ENCODE measurements around the gene PDE7B.

Gene PDE7B

DNA sequence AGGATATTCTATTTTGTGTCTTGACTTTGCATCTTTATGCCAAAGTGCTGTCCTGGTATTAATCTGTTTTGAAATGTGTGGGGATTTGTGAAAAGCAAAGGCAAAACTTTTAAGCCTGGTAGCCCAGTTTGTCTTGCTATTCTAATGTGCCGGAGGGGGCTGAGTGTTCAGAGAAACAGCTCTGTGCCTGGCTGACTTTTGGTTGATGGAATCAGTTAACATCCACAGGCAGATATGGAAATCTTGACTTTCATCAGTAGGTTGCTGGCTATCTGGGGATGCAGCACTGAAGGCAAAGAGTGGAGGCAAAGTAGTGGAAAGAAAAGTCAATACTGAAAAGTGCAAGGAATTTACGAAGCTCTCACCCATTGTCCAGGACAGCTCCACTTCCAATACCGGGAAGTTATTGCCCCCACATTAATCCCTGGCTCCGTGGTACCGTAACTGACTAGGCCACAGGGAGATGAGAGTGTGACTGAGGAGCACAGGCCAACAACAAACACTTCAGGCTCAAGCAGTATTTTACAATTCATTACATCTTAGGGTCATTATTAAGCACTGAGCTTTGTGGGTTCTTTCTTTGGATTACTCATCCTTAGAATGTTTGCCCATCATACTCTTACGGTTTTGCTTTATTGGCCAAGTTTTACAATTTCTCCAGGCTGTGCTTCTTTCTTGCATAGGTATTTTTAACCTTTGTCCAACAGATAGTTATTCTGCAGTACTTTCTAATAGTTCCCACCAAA is 234.0 kb downstream of the PDE7B start:
- H3K4me3 ChIP-seq (ENCODE audit: low read depth, low read length), result no peak overlapping the region
- TF ChIP-seq, protein P1, sequence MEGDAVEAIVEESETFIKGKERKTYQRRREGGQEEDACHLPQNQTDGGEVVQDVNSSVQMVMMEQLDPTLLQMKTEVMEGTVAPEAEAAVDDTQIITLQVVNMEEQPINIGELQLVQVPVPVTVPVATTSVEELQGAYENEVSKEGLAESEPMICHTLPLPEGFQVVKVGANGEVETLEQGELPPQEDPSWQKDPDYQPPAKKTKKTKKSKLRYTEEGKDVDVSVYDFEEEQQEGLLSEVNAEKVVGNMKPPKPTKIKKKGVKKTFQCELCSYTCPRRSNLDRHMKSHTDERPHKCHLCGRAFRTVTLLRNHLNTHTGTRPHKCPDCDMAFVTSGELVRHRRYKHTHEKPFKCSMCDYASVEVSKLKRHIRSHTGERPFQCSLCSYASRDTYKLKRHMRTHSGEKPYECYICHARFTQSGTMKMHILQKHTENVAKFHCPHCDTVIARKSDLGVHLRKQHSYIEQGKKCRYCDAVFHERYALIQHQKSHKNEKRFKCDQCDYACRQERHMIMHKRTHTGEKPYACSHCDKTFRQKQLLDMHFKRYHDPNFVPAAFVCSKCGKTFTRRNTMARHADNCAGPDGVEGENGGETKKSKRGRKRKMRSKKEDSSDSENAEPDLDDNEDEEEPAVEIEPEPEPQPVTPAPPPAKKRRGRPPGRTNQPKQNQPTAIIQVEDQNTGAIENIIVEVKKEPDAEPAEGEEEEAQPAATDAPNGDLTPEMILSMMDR (IDR thresholded peaks at IDR 0.05; ENCODE audit: low read depth, low read length), result no peak

DNA sequence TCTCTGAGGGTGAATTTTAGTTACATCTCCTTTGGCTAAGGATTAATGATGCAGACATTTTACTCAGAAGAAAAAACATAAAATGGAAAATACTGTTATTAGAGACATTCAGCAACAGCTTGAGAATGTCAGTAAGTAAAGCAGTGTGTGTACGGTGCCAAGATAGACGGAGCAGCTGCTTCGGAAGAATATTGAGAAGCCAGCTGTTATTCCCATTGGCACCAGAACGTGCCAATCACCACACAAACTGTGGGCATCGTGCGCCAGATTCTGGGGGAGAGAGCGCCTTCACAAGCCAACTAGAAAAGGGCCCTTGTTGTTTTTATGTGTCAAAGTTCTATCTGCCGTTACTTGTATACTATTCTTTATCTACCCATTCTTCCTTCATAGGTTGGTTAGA is 235.2 kb downstream of the PDE7B start:
- no peak overlapping the region for H3K4me3 ChIP-seq (ENCODE audit: low read depth, low read length)
- TF ChIP-seq, protein P1 (IDR thresholded peaks at IDR 0.05; ENCODE audit: low read depth, low read length), result no peak

DNA sequence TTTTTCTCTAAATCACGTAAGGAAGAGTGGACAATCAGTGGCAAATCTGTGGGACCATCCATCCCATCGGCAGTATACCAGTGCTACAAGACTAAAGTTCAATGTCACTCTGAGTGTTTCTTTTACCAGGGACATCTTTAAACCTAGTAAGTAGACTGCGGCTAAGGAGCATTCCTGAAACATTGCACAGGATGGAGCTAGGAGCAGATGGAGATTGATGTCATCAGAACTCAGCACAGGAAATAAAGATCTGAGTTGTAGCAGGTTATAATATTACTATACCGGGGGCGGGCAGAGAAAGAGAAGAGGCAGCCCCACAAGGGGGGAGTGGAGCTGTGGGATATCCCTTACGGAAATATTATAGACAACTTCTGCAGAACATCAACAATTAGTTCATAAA is 236.5 kb downstream of the PDE7B start:
- no peak overlapping the region for H3K4me3 ChIP-seq (ENCODE audit: low read depth, low read length)
- TF ChIP-seq, protein P1 (IDR thresholded peaks at IDR 0.05; ENCODE audit: low read depth, low read length), result no peak

DNA sequence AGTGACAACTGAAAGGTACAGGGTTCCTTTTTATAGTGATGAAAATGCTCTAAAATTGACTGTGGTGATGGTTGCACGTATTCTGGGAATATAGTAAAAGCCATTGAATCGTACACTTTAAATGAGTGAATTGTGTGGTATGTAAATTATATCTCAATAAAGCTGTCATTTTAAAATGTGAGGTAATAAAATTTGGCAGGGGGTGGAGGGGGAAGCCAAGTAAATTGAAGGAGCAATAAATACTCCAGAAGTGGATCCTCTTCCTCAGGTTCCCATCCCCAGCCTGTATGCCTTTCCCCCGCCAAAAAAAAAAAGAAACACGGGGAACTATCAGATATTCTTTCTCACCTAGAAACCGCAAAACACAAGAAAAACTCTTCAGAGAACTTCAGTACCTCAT is 237.2 kb downstream of the PDE7B start:
- no peak overlapping the region for H3K4me3 ChIP-seq (ENCODE audit: low read depth, low read length)
- TF ChIP-seq, protein P1 (IDR thresholded peaks at IDR 0.05; ENCODE audit: low read depth, low read length), result no peak

DNA sequence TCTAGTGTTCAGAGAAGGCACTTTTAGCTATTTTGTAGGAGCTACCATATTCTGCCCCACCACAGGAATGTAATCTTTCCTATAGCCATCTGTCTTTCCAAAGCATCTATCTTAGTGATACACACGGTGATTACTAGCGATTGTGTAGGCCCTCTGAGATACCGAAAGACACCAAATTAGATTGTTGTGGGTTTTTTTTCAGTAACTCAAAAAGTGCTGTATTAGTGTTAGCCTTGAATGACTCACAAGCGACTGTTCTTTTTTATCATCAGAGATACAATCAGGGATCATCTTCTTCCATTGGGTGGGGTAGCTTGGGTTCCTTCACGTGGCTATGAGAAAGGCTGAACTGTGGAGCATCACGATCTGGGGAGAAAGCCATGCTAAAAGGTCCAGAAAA is 238.4 kb downstream of the PDE7B start:
- TF ChIP-seq, protein P1 (IDR thresholded peaks at IDR 0.05; ENCODE audit: low read depth, low read length), result no peak
- no peak overlapping the region for H3K4me3 ChIP-seq (ENCODE audit: low read depth, low read length)

DNA sequence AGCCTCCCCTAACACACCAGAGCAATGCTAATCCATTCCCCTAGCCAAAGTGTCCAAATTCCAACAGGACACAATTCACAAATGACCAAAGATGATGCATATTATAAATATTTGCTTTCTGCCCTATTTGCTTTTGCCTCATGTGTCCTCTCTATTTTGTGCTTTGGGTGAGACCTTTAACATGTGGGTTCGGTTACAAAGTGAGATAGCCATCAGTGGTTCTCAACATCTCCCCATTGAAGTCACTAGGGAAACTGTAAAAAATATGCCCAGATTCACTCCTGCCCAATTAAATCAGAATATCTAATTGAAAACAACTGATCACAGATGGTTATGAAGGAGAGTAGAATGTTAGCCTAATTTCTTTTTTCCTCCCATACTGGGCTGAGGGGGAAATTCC is 239.4 kb downstream of the PDE7B start:
- TF ChIP-seq, protein P1 (IDR thresholded peaks at IDR 0.05; ENCODE audit: low read depth, low read length), result no peak
- H3K4me3 ChIP-seq (ENCODE audit: low read depth, low read length), result no peak overlapping the region

DNA sequence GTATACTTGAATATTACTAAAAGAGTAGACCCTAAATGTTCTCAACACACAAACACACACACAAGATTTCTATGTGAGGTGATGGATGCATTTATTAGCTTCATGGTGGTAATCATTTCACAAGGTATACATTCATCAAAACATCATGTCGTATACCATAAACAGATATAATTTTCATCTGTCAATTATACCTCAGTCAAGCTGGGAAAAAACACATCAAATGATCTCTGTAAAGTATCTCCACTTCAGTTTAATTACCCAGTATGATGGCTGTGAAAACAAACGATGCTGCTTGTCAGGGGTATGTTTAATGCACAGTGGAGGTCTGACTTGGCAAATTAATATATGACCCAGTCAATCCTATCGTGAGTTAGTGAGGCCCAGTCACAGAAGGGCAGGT is 241.4 kb downstream of the PDE7B start:
- H3K4me3 ChIP-seq (ENCODE audit: low read depth, low read length), result no peak overlapping the region

More for the DNA sequence above, 241.4 kb downstream of the PDE7B start:
- TF ChIP-seq, protein P1 (IDR thresholded peaks at IDR 0.05; ENCODE audit: low read depth, low read length), result no peak
